Skin epidermis (tissue), 12 donors: ENCODE measurements around the gene DIPK2B.

Experiments used
- H3K27ac ChIP-seq, 21 experiments: fragments of 200-600 bp; sonication (generic) in 11 of 21; one replicate each; pipeline ENCODE4 v1.5.0; 2020; ENCODE audit warnings: mild to moderate bottlenecking in 3 of 21, inconsistent platforms in 2 of 21, moderate library complexity in 2 of 21
- H3K4me3 ChIP-seq, 7 experiments: fragments of 200-600 bp; sonication (generic) in 2 of 7; one replicate each; pipeline ENCODE4 v1.5.0; 2020; ENCODE audit warnings: inconsistent platforms in 2 of 7, mild to moderate bottlenecking in 2 of 7, moderate library complexity in 1 of 7

Gene DIPK2B

DNA sequence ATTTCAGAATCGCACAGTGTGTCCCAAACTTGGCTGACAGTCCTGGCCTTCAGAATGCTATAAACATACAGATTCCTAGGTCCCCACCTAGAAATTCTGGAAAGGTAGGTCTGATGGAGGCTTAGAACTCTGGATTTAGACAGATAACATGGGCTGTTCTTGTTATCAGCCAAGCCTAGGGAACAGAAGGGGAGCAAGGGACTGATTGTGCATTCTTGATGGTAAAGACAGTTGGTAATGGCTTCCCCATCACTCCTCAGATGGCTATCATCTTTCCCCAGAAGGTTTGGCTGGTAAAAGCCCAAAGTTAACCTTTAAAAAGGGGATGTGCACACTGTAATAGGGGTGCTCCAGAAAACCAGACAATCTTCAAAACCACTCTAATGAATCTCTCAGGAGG, 35.7 kb downstream of the DIPK2B start:
- no peak overlapping the region for H3K27ac ChIP-seq
- H3K4me3 ChIP-seq, result no peak overlapping the region

DNA sequence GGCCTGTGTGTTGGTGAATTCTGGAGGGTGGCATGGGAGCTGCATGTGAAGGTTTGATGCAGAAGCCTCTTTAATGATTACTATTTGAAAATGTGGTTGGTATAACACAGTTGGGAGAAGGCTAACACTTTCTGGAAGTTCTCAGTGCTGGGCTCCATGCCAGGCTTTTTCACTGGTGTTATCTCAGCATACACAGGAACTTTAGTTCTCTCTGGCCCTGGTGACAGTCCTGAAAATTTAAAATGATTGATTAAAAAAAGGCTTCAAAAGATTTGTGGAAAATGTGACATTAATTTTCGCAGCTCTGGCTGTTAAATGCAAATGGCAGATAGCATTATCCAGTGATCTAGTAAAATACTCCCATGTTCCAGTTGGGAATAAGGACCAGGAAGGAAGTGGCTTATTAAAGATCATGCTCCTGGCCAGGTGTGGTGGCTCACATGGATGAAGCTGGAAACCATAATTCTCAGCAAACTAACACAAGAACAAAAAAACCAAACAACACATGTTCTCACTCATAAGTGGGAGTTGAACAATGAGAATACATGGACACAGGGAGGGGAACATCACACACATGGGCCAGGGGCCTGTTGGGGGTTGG, 36.6 kb downstream of the DIPK2B start:
- Histone ChIP-seq H3K27ac (no peak overlapping the region), H3K4me3 (no peak overlapping the region)

DNA sequence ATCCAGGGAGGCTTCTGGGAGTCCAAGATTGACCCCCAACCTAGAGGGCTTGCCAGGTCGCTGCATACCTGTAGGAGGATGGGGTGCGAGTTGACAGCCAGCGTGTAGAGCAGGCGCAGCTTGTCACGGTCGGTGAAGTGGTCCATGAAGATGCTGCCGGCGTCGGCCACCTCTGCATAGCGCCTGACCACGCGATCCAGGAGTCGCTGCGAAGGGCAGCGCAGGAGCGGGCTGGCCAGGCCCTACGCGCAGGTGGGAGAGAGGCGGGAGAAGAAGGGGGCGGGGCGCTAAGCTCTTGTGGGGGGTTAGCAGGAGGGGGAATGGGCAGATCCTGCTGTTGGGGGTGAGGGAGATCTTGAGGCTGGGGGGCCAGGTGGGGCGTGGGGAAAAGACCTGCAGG, 43.0 kb downstream of the DIPK2B start:
- H3K4me3 ChIP-seq, result no peak overlapping the region
- H3K27ac ChIP-seq, result no peak overlapping the region

DNA sequence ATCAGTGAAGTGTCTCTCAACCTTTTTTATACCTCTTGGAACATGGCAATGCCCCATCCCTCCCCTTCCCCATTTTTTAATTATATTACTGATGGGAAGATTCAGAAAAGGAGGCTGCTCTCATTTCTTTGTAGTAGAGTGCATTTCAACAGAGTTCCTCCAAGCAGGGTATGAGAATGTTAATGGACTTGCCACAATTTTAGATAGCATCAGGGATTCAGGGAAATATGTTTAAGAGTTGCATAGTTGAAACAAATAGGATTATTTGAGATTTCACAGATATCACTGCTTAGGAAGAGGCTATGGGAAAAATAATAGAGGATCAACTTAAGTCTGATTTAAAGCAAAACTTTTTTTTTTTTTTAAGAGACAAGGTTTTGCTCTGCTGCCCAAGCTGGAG, 46.2 kb downstream of the DIPK2B start:
- H3K27ac ChIP-seq, result no peak overlapping the region
- H3K4me3 ChIP-seq, result no peak overlapping the region

DNA sequence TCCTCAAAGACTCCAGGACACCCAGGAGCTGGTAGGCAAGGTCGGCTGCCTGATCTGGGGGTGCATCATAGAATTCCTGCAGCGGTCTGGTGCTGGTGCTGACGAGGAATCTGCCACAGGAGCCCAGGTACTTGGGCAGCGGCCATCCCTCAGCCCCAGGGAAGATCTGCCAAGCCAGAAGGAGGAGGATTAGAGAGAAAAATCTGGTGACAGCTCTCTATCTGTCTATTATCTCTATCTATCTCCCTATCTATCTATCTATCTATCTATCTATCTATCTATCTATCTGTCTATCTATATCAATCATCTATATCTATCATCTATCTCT, 46.7 kb downstream of the DIPK2B start:
- Histone ChIP-seq H3K27ac (no peak overlapping the region), H3K4me3 (no peak overlapping the region)
